Measurements from ENCODE around the gene ZNF91.

DNA sequence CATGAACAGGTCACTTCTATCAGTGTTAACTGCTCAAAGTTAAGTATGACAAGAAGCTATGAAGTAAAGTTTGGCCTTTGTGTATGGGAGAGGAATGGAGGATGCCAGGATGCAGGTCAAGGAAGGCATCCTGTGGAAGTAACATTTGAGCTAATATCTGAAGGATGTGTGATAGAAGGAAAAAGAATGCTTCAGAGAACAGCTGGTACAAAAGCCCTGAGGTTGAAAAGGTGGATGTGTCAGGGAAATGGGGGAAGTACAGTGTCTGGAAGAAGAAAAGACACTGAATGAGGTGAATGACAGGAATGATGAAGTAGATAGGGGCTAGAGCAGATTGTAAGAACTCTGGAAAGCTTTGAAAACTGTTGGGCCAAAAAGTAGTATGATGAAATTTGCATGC lies 67.1 kb downstream of the ZNF91 start:
- TF ChIP-seq, protein P1, sequence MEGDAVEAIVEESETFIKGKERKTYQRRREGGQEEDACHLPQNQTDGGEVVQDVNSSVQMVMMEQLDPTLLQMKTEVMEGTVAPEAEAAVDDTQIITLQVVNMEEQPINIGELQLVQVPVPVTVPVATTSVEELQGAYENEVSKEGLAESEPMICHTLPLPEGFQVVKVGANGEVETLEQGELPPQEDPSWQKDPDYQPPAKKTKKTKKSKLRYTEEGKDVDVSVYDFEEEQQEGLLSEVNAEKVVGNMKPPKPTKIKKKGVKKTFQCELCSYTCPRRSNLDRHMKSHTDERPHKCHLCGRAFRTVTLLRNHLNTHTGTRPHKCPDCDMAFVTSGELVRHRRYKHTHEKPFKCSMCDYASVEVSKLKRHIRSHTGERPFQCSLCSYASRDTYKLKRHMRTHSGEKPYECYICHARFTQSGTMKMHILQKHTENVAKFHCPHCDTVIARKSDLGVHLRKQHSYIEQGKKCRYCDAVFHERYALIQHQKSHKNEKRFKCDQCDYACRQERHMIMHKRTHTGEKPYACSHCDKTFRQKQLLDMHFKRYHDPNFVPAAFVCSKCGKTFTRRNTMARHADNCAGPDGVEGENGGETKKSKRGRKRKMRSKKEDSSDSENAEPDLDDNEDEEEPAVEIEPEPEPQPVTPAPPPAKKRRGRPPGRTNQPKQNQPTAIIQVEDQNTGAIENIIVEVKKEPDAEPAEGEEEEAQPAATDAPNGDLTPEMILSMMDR (IDR thresholded peaks at IDR 0.05): no peak
- TF ChIP-seq POLR2A (IDR thresholded peaks at IDR 0.05): no peak
- no peak for TF ChIP-seq POLR2AphosphoS5 (IDR thresholded peaks at IDR 0.05)
- TF ChIP-seq EP300 (IDR thresholded peaks at IDR 0.05): no peak

Measured in sigmoid colon (tissue), 4 donors.